ENCODE results near the gene TJP3. TPM values are rescaled to one million over a fixed set of nuclear protein-coding genes. Genes with fewer than 3 reads are reported as not detected.

TJP3 gene
- total and polyA plus RNA-seq, 2 experiments from 2014 or later, result 18.2 to 23.9 TPM

DNA sequence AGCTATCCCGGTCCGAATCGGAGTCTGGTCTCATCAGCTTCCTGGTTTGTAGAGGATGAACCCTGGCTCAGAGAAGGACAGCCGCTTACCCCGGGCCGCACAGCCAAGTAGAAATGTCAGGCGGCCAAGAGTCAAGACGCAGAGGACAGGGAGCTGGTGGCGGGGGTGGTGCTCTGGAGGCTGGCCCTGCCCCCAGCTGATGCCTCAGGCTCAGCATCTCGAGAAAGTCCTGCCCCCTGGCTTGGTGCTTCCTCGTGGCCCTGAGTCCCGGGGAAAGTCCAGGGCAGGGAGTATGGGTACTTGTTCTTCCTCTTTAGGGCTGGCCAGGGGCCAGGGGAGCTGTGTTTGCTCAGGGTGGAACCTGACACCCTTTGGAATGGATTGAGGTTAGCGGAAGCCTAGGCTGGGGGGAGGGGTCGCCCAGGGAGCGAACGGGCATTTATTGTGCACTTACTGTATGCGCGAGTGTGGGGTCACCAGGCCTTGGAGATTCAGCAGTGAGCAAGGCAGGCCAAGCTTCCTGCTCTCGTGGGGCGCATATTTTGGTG lies 2.2 kb downstream of the TJP3 start:
- Mint-ChIP-seq H3K4me3 (no peak overlapping the region), H3K4me1 (peaks cover 11% of the 10 kb centered on the region; the same call in 2 of the 3 replicates), H3K27me3 (ENCODE audit: insufficient read depth, low read depth, poor library complexity) (peaks cover 6% of the 10 kb centered on the region), H3K36me3 (ENCODE audit: low read depth) (no peaks in the 10 kb centered on the region), H3K9me3 (no peaks in the 10 kb centered on the region; the same call in 2 of the 3 replicates), H3K27ac (no peak overlapping the region)
- no peaks in the 10 kb centered on the region for H4K20me1 ChIP-seq (replicated peaks; ENCODE audit: insufficient read depth)
- 0 out of 2 replicates have a peak overlapping the region, but pooled peaks have one; percentile 1 for H3K4me2 ChIP-seq
- peaks cover 20% of the 10 kb centered on the region for H3K4me1 ChIP-seq (ENCODE audit: insufficient read depth)
- no peaks in the 10 kb centered on the region for H3K79me2 ChIP-seq (replicated peaks; ENCODE audit: insufficient read depth)
- H3F3A ChIP-seq (replicated peaks; ENCODE audit: low read depth), result 0 out of 2 replicates have a peak, but pooled peaks cover 2% of the 10 kb centered on the region
- H3K36me3 ChIP-seq (ENCODE audit: insufficient read depth), result no peaks in the 10 kb centered on the region
- TF ChIP-seq JUNB (IDR thresholded peaks at IDR 0.05; ENCODE audit: unreplicated experiment) (no peak), ZNF114 (CRISPR knock-in tag; IDR thresholded peaks at IDR 0.05) (no peak), STAT1 (IDR thresholded peaks at IDR 0.05; ENCODE audit: unreplicated experiment) (no peak), EZH2 (IDR thresholded peaks at IDR 0.05; ENCODE audit: low read depth, unreplicated experiment) (no peak), EZH2phosphoT487 (IDR thresholded peaks at IDR 0.05; ENCODE audit: unreplicated experiment) (no peak), POLR2AphosphoS5 (IDR thresholded peaks at IDR 0.05; ENCODE audit: low read depth) (no peak), NANOG (IDR thresholded peaks at IDR 0.05; ENCODE audit: borderline replicate concordance) (no peak), CREB1 (CRISPR knock-in tag; IDR thresholded peaks at IDR 0.05; ENCODE audit: low read depth) (no peak), ZNF331 (CRISPR knock-in tag; IDR thresholded peaks at IDR 0.05; ENCODE audit: low read depth) (no peak)
- TF ChIP-seq, protein P1, sequence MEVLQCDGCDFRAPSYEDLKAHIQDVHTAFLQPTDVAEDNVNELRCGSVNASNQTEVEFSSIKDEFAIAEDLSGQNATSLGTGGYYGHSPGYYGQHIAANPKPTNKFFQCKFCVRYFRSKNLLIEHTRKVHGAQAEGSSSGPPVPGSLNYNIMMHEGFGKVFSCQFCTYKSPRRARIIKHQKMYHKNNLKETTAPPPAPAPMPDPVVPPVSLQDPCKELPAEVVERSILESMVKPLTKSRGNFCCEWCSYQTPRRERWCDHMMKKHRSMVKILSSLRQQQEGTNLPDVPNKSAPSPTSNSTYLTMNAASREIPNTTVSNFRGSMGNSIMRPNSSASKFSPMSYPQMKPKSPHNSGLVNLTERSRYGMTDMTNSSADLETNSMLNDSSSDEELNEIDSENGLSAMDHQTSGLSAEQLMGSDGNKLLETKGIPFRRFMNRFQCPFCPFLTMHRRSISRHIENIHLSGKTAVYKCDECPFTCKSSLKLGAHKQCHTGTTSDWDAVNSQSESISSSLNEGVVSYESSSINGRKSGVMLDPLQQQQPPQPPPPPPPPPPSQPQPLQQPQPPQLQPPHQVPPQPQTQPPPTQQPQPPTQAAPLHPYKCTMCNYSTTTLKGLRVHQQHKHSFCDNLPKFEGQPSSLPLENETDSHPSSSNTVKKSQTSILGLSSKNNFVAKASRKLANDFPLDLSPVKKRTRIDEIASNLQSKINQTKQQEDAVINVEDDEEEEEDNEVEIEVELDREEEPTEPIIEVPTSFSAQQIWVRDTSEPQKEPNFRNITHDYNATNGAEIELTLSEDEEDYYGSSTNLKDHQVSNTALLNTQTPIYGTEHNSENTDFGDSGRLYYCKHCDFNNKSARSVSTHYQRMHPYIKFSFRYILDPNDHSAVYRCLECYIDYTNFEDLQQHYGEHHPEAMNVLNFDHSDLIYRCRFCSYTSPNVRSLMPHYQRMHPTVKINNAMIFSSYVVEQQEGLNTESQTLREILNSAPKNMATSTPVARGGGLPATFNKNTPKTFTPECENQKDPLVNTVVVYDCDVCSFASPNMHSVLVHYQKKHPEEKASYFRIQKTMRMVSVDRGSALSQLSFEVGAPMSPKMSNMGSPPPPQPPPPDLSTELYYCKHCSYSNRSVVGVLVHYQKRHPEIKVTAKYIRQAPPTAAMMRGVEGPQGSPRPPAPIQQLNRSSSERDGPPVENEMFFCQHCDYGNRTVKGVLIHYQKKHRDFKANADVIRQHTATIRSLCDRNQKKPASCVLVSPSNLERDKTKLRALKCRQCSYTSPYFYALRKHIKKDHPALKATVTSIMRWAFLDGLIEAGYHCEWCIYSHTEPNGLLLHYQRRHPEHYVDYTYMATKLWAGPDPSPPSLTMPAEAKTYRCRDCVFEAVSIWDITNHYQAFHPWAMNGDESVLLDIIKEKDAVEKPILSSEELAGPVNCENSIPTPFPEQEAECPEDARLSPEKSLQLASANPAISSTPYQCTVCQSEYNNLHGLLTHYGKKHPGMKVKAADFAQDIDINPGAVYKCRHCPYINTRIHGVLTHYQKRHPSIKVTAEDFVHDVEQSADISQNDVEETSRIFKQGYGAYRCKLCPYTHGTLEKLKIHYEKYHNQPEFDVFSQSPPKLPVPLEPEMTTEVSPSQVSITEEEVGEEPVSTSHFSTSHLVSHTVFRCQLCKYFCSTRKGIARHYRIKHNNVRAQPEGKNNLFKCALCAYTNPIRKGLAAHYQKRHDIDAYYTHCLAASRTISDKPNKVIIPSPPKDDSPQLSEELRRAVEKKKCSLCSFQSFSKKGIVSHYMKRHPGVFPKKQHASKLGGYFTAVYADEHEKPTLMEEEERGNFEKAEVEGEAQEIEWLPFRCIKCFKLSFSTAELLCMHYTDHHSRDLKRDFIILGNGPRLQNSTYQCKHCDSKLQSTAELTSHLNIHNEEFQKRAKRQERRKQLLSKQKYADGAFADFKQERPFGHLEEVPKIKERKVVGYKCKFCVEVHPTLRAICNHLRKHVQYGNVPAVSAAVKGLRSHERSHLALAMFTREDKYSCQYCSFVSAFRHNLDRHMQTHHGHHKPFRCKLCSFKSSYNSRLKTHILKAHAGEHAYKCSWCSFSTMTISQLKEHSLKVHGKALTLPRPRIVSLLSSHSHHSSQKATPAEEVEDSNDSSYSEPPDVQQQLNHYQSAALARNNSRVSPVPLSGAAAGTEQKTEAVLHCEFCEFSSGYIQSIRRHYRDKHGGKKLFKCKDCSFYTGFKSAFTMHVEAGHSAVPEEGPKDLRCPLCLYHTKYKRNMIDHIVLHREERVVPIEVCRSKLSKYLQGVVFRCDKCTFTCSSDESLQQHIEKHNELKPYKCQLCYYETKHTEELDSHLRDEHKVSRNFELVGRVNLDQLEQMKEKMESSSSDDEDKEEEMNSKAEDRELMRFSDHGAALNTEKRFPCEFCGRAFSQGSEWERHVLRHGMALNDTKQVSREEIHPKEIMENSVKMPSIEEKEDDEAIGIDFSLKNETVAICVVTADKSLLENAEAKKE (CRISPR knock-in tag; IDR thresholded peaks at IDR 0.05), result no peak
- TF ChIP-seq, protein P2, sequence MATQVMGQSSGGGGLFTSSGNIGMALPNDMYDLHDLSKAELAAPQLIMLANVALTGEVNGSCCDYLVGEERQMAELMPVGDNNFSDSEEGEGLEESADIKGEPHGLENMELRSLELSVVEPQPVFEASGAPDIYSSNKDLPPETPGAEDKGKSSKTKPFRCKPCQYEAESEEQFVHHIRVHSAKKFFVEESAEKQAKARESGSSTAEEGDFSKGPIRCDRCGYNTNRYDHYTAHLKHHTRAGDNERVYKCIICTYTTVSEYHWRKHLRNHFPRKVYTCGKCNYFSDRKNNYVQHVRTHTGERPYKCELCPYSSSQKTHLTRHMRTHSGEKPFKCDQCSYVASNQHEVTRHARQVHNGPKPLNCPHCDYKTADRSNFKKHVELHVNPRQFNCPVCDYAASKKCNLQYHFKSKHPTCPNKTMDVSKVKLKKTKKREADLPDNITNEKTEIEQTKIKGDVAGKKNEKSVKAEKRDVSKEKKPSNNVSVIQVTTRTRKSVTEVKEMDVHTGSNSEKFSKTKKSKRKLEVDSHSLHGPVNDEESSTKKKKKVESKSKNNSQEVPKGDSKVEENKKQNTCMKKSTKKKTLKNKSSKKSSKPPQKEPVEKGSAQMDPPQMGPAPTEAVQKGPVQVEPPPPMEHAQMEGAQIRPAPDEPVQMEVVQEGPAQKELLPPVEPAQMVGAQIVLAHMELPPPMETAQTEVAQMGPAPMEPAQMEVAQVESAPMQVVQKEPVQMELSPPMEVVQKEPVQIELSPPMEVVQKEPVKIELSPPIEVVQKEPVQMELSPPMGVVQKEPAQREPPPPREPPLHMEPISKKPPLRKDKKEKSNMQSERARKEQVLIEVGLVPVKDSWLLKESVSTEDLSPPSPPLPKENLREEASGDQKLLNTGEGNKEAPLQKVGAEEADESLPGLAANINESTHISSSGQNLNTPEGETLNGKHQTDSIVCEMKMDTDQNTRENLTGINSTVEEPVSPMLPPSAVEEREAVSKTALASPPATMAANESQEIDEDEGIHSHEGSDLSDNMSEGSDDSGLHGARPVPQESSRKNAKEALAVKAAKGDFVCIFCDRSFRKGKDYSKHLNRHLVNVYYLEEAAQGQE (IDR thresholded peaks at IDR 0.05; ENCODE audit: unreplicated experiment), result no peak
- TF ChIP-seq, protein P3, sequence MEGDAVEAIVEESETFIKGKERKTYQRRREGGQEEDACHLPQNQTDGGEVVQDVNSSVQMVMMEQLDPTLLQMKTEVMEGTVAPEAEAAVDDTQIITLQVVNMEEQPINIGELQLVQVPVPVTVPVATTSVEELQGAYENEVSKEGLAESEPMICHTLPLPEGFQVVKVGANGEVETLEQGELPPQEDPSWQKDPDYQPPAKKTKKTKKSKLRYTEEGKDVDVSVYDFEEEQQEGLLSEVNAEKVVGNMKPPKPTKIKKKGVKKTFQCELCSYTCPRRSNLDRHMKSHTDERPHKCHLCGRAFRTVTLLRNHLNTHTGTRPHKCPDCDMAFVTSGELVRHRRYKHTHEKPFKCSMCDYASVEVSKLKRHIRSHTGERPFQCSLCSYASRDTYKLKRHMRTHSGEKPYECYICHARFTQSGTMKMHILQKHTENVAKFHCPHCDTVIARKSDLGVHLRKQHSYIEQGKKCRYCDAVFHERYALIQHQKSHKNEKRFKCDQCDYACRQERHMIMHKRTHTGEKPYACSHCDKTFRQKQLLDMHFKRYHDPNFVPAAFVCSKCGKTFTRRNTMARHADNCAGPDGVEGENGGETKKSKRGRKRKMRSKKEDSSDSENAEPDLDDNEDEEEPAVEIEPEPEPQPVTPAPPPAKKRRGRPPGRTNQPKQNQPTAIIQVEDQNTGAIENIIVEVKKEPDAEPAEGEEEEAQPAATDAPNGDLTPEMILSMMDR (conservative IDR thresholded peaks at IDR 0.05; ENCODE audit: low read depth in 2 of 2), result no peak
- TF ChIP-seq, protein P4, sequence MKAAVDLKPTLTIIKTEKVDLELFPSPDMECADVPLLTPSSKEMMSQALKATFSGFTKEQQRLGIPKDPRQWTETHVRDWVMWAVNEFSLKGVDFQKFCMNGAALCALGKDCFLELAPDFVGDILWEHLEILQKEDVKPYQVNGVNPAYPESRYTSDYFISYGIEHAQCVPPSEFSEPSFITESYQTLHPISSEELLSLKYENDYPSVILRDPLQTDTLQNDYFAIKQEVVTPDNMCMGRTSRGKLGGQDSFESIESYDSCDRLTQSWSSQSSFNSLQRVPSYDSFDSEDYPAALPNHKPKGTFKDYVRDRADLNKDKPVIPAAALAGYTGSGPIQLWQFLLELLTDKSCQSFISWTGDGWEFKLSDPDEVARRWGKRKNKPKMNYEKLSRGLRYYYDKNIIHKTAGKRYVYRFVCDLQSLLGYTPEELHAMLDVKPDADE (IDR thresholded peaks at IDR 0.05), result no peak
- no peaks in the 10 kb centered on the region for H3K27me3 ChIP-seq (ENCODE audit: insufficient read depth)
- H3K27ac ChIP-seq (ENCODE audit: low read depth), result no peak overlapping the region
- ATAC-seq (peak; percentile 68), DNase-seq (ENCODE audit: low spot score) (peak; percentile 68)
- H3K9me2 ChIP-seq (ENCODE audit: insufficient read depth), result no peaks in the 10 kb centered on the region
- no peak overlapping the region for H2AFZ ChIP-seq
- no peak overlapping the region for H3K4me3 ChIP-seq

Data from GM23338 (cell line).